Activated T-cell treated with anti-CD3 and anti-CD28 coated beads, Interleukin-2, amount 50 U/mL, for 24 hours (primary cell): ENCODE results near the gene CUBN.

Experiments
- DNase-seq: peaks from one replicate; pipeline ENCODE4 v3.0.0-alpha.2; 2020
- H3K27ac Mint-ChIP-seq: 2 replicates; pipeline ENCODE4 v1.8.0; 2020; ENCODE audit warnings: mild to moderate bottlenecking, mixed read lengths
- H3K27me3 Mint-ChIP-seq: 2 replicates; pipeline ENCODE4 v1.8.0; 2020; ENCODE audit warnings: mixed read lengths
- H3K36me3 Mint-ChIP-seq: 2 replicates; pipeline ENCODE4 v1.8.0; 2020; ENCODE audit warnings: low read depth, mixed read lengths
- H3K4me1 Mint-ChIP-seq: 2 replicates; pipeline ENCODE4 v1.8.0; 2020; ENCODE audit warnings: low read depth, mixed read lengths
- H3K4me3 Mint-ChIP-seq: 2 replicates; pipeline ENCODE4 v1.8.0; 2020; ENCODE audit warnings: mild to moderate bottlenecking, moderate library complexity, mixed read lengths
- H3K9me3 Mint-ChIP-seq: 2 replicates; pipeline ENCODE4 v1.8.0; 2020; ENCODE audit warnings: mixed read lengths

Gene CUBN

DNA sequence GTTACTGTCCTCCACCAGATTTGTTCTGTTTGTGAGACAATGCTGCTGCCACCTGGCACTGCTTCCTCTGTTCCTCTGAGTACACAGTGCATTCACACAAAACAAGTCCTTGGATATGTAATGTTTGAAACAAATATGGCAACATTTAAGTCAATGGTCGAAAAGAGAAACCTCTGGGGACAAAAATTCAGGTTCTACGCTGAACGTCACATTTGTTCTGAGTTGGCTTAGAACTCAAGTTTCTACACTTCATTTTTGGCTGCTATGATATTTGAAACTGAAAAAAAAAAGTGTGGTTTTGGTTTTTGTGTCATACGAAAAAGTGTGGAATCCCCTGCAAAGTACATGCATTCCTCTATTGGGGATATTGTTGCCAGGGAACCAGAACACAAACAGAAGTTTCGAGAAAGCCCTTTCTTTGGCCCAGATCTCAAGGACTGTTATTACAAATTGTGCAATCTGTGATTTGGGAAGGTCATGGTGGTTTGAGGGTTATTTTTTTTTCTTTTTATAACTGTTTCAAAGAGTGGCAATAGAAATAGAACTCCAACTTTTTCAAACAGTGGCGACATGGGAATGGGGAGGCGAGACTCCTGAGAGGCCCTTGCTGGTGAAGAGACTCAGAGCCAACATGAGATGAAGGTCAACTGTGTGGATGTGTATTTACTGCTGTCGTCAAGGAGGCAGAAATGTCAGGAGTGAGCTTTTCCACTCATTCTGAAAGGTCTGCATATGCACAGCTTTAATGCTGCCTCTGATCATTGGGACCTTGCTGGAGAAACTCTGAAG is 127.5 kb downstream of the CUBN start:
- H3K36me3 Mint-ChIP-seq = no peaks in the 10 kb centered on the region
- H3K4me1 Mint-ChIP-seq = peaks cover 65% of the 10 kb centered on the region
- peak overlapping the region; percentile 47 for H3K4me3 Mint-ChIP-seq
- H3K27ac Mint-ChIP-seq = peak overlapping the region; percentile 95
- DNase-seq = no peak
- peaks cover 6% of the 10 kb centered on the region for H3K9me3 Mint-ChIP-seq
- H3K27me3 Mint-ChIP-seq = peaks cover 8% of the 10 kb centered on the region

DNA sequence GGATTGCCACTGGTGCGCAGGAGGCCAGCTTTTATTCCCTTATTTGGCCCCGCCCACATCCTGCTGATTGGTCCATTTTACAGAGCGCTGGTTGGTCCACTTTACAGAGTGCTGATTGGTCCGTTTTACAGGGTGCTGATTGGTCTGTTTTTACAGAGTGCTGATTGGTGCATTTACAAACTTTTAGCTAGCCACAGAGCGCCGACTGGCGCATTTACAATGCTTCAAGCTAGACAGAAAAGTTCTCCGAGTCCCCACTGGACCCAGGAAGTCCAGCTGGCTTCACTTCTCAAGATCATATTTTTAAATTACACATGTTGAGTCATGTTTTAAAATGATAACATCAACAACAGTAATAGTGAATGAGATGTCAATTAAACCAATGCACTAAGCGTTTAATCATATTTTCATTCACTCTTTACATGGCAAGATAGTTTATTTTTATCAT is 128.3 kb downstream of the CUBN start:
- Mint-ChIP-seq H3K27me3 (peaks cover 8% of the 10 kb centered on the region), H3K36me3 (no peaks in the 10 kb centered on the region), H3K9me3 (peaks cover 6% of the 10 kb centered on the region), H3K4me1 (peaks cover 61% of the 10 kb centered on the region), H3K27ac (peak overlapping the region; percentile 95), H3K4me3 (no peak overlapping the region)
- no peak for DNase-seq

DNA sequence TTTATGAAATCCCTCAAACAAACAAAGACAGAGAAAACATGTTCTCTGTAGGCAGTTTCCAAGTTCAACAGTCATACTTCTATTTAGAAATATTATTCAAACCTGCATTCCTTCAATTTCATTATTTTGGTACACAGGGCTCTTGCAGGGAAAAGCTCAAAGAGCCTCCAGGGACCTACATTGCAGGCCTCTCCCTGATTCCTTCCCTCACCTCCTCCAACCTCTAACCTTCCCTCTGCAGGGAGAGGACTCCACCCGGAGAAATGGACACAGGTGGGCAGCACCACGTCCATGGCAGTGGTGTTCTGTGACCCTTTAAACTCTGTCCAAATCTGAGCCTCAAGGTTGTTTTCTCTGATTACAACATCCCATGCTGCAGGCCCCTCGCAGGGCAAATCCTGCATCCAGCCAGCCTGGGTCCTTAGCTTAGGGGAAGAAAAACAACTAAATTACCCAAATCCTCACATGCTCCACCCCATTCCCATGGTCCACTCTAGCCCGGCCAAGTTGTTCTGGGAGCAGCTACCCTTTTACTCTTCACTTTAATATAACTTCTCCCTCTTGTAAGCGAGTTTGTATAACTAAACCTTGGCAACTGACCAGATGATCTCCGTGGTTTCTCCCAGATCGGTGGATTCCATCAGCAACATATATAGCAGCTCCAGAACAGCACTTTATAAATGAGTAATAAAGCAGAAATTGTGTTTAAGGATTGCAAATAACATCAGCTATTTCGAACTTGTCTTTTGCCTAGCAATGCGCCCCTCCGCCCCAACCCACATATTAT is 129.8 kb downstream of the CUBN start:
- no peak overlapping the region for H3K27ac Mint-ChIP-seq
- H3K4me1 Mint-ChIP-seq = peaks cover 54% of the 10 kb centered on the region
- no peak overlapping the region for H3K4me3 Mint-ChIP-seq
- peaks cover 3% of the 10 kb centered on the region for H3K9me3 Mint-ChIP-seq
- H3K27me3 Mint-ChIP-seq = peaks cover 6% of the 10 kb centered on the region
- H3K36me3 Mint-ChIP-seq = no peaks in the 10 kb centered on the region
- no peak for DNase-seq

DNA sequence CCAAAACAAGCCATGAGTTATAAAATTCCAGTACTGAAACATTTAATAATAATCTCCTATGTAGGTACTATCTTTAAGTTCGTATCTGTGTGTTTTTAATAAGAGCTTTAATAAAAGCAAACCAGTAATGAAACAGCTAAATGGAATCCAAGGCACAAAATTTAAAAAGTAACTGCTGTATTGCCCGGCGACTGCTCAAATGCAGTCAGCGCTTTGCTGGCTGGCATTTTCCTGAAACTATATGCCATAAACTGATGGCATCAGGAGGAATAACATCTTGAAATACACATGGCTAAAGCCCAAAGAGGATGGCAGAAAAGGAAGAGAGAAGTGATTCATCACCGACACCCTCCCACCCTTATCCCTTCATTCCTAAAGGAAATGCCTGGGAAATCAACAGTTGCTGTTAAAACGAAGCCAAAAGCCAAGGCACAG is 133.1 kb downstream of the CUBN start:
- H3K27ac Mint-ChIP-seq = no peak overlapping the region
- no peak overlapping the region for H3K4me3 Mint-ChIP-seq
- no peaks in the 10 kb centered on the region for H3K36me3 Mint-ChIP-seq
- DNase-seq = no peak
- H3K4me1 Mint-ChIP-seq = peaks cover 21% of the 10 kb centered on the region
- no peaks in the 10 kb centered on the region for H3K9me3 Mint-ChIP-seq
- no peaks in the 10 kb centered on the region for H3K27me3 Mint-ChIP-seq

DNA sequence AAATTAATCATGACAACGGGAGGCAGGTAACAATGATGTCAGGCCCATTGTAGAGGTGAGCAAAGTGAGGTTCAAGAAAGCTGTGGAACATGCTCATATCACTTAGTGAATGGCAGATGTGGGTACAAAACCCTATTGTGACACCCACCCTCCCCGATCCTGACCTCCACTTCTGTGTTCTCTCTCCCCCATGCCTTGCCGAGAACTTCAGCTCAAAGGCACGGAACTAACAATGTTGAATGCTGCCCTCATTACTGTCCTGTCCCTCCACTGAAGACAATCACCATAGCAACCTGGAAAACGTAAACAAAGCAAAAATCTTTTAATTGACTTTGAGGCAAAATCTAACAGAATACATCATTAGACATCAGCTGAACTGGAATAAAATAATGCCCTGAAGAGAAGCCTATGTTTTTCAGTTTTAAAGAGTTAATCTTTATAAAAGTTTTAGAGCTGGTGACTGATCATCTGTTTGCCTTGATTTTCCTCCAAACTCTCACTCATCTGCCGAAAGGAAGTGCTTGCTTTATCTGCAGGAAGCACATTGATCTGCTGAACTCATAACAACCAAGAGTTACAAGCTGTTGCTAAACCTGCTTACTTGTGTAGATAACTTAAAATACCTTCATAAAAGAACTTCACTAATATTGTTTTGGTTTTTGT is 133.6 kb downstream of the CUBN start:
- Mint-ChIP-seq H3K27me3 (no peaks in the 10 kb centered on the region), H3K36me3 (no peaks in the 10 kb centered on the region), H3K4me3 (no peak overlapping the region), H3K9me3 (no peaks in the 10 kb centered on the region), H3K27ac (peak overlapping the region; percentile 3), H3K4me1 (peaks cover 15% of the 10 kb centered on the region)
- DNase-seq = no peak

DNA sequence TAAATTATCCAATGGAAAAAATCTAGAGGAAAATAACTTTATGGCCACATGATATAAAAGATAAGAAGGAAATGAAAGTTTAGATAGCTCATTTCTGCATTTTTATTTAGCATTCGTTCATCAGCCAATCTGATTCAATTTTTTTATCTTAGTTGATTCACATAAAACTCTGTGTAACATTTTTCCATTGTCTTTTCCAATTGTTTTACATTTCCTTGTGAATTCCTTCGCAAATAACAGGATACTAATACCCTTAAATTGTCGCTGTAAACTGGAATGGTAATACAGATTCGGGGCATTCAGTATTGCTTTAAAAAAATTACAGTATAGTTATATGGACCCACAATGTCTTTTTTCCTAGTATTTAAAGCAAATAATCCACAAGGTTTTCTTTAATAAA is 136.4 kb downstream of the CUBN start:
- DNase-seq = no peak
- Mint-ChIP-seq H3K27me3 (no peaks in the 10 kb centered on the region), H3K9me3 (no peaks in the 10 kb centered on the region), H3K4me3 (no peak overlapping the region), H3K27ac (no peak overlapping the region), H3K4me1 (peaks cover 11% of the 10 kb centered on the region), H3K36me3 (no peaks in the 10 kb centered on the region)

DNA sequence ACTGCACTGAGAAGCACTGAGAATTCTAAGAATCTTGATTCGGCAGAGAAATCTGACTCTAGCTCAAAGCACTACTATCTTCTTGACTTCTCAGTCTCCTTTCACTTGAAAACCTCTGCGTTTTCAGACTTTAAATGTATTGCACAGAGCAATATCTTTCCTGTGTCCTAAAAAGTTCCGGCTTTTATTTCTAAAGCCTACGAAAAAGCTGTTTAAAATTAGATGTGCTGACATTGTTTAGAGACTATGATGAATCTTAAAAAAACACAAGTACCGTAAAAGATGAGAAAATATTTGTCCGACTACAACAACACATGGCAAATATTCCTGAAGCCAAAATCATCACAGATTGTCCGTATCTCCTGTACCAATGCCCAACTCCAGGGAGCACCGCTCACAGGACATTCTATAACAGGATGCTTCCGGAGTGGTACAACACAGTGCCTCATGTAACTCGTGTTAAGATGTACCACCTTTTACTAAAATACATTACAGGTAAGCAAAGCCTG is 136.9 kb downstream of the CUBN start:
- no peak for DNase-seq
- Mint-ChIP-seq H3K36me3 (no peaks in the 10 kb centered on the region), H3K9me3 (no peaks in the 10 kb centered on the region), H3K4me1 (peaks cover 11% of the 10 kb centered on the region), H3K27me3 (no peaks in the 10 kb centered on the region), H3K27ac (no peak overlapping the region), H3K4me3 (no peak overlapping the region)

DNA sequence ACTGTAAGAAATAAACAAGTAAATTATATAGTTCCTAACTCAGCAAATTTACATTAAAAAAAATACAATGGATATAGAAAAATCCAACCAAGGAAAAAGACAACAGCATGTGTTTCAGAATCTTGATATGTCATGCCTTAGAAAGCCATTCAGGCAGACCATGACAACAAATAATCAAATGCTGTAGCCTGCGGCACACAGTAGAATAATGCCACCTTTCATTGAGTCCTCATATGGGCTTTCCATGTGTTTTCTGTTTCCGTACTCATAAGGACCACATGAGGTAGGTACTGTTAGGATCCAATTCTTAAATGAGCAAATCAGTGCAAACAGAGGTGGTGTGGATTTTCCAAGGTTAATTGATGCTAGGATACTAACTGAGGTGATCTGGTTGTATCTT is 138.6 kb downstream of the CUBN start:
- Mint-ChIP-seq H3K4me1 (peaks cover 4% of the 10 kb centered on the region), H3K27ac (no peak overlapping the region), H3K4me3 (no peak overlapping the region), H3K9me3 (no peaks in the 10 kb centered on the region), H3K36me3 (no peaks in the 10 kb centered on the region), H3K27me3 (no peaks in the 10 kb centered on the region)
- DNase-seq = no peak

DNA sequence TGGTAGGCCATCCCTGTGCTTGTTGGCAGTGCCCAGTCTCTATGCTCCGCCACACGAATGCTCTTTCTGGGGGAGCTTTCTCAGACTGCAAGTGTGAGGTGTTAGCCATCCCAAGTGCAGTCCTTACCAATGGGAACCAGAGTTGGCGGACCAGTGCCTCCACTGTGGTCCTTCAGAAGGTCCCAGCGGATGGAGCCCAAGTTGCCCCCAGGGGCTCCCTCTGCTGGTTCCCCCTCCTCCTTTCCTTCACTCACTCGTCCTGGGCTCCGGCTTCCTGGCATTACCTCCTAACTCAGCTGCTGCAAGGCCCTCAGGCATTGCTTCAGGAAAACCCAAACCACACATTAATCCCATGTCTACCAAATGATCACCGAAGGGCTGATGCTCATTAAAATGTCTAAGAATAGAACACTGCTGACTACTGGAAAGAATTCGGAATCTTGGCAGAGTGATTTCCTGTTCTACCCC is 139.8 kb downstream of the CUBN start:
- Mint-ChIP-seq H3K9me3 (no peaks in the 10 kb centered on the region), H3K27ac (no peak overlapping the region), H3K27me3 (no peaks in the 10 kb centered on the region), H3K4me1 (no peaks in the 10 kb centered on the region), H3K4me3 (no peak overlapping the region), H3K36me3 (no peaks in the 10 kb centered on the region)
- no peak for DNase-seq

DNA sequence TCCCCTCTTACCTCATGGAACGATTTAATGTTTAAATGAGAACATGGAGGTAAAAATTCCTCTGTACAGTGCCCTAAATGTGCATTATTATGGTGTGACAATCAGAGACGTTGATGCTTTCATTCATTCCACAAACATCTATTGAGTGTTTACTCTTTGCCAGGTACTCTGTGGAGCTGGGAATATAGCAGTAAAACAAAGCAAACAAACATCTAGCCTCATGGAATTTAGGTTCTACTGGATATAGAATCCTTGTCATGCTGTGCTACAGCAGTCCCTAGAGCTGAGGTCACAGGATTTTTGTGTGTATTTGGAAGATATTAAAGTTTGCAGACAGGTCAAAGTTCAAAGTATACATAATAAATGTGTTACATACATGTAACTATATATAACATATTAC is 140.7 kb downstream of the CUBN start:
- Mint-ChIP-seq H3K36me3 (no peaks in the 10 kb centered on the region), H3K27ac (no peak overlapping the region), H3K27me3 (no peaks in the 10 kb centered on the region), H3K4me1 (no peaks in the 10 kb centered on the region), H3K9me3 (no peaks in the 10 kb centered on the region), H3K4me3 (no peak overlapping the region)
- no peak for DNase-seq

DNA sequence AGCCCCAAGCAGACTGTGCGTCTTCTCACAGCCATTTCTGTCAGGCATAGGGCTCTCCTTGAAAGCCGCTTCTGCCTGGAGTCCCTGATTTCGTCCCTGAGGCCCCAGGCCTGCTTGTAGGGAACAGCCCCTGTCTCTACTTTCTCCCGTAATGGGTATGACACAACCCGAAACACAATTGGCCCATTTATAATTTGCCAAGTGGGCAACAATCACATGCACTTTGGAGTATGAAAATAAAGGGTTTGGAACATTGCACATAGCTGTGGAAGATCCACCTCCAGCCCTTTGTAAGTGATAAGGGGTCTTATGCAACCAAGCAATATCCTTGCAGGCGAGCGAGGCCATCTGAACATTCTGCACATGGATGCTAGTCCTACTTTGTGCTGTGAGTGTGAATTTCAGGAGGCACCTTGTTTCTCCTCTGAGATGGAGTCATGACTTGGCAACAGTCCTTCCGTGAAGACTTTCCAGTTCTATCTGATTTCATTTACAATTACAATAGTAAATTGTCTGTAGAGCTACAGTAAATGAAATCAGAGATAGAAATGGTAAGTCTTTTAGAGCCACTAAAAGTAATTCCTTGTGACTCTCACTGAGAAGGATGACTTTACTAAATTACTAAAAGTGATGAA is 141.5 kb downstream of the CUBN start:
- H3K9me3 Mint-ChIP-seq = no peaks in the 10 kb centered on the region
- no peak overlapping the region for H3K4me3 Mint-ChIP-seq
- no peaks in the 10 kb centered on the region for H3K4me1 Mint-ChIP-seq
- no peak for DNase-seq
- H3K27me3 Mint-ChIP-seq = no peaks in the 10 kb centered on the region
- H3K36me3 Mint-ChIP-seq = no peaks in the 10 kb centered on the region
- H3K27ac Mint-ChIP-seq = no peak overlapping the region

DNA sequence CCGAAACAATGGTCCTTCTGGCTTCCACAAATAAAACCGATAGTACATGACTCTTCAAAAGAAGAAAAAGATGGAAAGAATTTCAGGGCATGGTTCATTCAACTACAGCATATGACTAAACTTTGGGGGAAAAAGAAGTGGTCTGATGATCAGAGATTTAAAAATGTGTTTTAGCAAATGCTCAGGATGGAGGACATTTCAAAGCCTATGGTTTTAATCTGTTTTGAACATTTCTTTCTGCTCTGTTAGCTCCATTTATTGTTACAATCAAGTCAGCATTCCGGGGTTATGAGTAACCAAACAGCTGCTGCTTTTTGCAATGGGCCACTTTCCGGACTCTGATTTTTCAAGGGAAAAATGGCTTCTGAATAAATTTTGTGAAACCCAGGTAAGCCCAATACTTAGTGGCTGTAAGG is 142.4 kb downstream of the CUBN start:
- no peaks in the 10 kb centered on the region for H3K27me3 Mint-ChIP-seq
- no peaks in the 10 kb centered on the region for H3K4me1 Mint-ChIP-seq
- H3K4me3 Mint-ChIP-seq = no peak overlapping the region
- DNase-seq = no peak
- H3K9me3 Mint-ChIP-seq = no peaks in the 10 kb centered on the region
- H3K36me3 Mint-ChIP-seq = no peaks in the 10 kb centered on the region
- no peak overlapping the region for H3K27ac Mint-ChIP-seq

DNA sequence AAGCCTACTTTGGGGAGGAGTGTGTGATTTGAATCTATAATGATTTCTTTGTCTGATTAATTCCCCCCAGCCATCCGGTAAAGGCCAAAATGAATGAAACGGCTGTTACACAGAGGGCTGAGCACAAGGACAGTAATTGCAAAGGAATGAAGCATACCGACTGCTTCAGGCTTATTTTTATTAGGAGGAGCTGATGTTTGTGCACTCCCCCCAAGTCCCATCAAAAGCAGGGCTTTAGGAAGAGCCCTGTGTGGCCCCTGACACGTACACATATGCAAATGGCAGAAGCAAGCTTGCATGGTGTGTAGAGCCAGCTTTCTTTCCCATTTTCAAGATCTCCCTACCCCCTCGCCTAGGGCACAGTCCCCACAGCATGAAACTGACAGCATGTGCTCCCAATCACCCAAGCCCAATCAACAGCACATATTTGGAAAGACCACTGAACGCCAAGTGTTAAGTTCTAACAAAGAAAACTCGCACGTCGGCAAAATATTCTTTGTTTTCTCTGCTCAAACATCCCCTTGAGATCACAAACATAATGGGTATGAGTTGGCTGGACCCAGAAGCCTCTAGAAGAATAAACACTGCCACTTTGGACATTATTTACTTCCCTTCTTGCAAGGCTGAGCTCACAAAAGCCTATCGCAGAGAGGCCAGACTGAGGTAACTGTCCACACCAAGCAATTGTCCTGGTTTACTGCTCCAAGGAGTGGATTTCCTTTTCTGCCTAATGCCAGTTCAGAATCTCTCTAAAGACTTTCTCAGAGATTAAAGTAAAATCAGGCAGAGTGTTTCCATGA is 143.0 kb downstream of the CUBN start:
- Mint-ChIP-seq H3K27ac (no peak overlapping the region), H3K27me3 (no peaks in the 10 kb centered on the region)
- no peak for DNase-seq

DNA sequence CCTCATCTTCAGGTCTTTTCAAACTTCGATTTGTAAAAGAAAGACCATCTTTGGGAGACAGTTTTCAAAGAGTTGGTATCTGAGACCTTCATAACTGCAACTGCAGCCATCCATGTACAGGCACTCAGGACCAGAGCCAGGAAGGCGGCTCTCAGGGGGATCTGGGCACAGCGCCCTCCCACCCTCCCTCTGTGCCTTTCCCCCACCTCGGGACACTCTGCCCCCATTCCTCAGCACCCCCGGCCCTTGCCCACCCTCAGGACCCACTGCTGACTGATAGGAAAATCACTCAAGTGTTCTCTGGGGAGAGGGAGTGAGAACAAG is 143.6 kb downstream of the CUBN start:
- H3K27ac Mint-ChIP-seq = no peak overlapping the region
- DNase-seq = no peak
- H3K9me3 Mint-ChIP-seq = no peaks in the 10 kb centered on the region
- no peaks in the 10 kb centered on the region for H3K4me1 Mint-ChIP-seq
- H3K36me3 Mint-ChIP-seq = peaks cover 2% of the 10 kb centered on the region
- H3K27me3 Mint-ChIP-seq = no peaks in the 10 kb centered on the region
- no peak overlapping the region for H3K4me3 Mint-ChIP-seq

More for the DNA sequence above, 143.0 kb downstream of the CUBN start:
- no peaks in the 10 kb centered on the region for H3K36me3 Mint-ChIP-seq
- H3K9me3 Mint-ChIP-seq = no peaks in the 10 kb centered on the region
- H3K4me1 Mint-ChIP-seq = no peaks in the 10 kb centered on the region
- no peak overlapping the region for H3K4me3 Mint-ChIP-seq
